SK-N-SH (cell line): Measurements from ENCODE around the gene RNMT.

Experiments
- CTCF ChIP-seq: fragments of 200-600 bp; sonication (generic); IDR thresholded peaks from 2 replicates; pipeline ENCODE4 v1.6.1; 2017; ENCODE audit warnings: antibody characterized with exemption, mild to moderate bottlenecking, moderate library complexity
- EP300 ChIP-seq, 2 experiments: IDR thresholded peaks; 2 replicates each; pipeline versions ENCODE4 v1.4.0 to v1.6.1; 2012; ENCODE audit warnings: borderline replicate concordance in 1 of 2, low read depth in 1 of 2, low read length in 1 of 2
- EZH2phosphoT487 ChIP-seq: fragments of 200-600 bp; sonication (generic); IDR thresholded peaks from 2 replicates; pipeline ENCODE4 v1.6.1; 2017; ENCODE audit warnings: low read depth, mixed run types, mild to moderate bottlenecking, antibody characterized with exemption, moderate library complexity, borderline replicate concordance
- FOXJ3 ChIP-seq: sonication (generic); formaldehyde crosslinking; IDR thresholded peaks from 2 replicates; pipeline ENCODE4 v1.5.1; 2020; ENCODE audit warnings: mild to moderate bottlenecking, missing genetic modification reagents
- GABPA ChIP-seq: IDR thresholded peaks from 2 replicates; pipeline ENCODE4 v1.4.0; 2012; ENCODE audit warnings: low read depth, mild to moderate bottlenecking
- IRF3 ChIP-seq: fragments of 150-350 bp; IDR thresholded peaks from 2 replicates; pipeline ENCODE4 v1.6.1; 2016; ENCODE audit warnings: mild to moderate bottlenecking, low read depth, low read length
- MAX ChIP-seq: IDR thresholded peaks from 2 replicates; pipeline ENCODE4 v1.4.0; 2012; ENCODE audit warnings: low read depth
- POLR2AphosphoS5 ChIP-seq: IDR thresholded peaks from 2 replicates; pipeline ENCODE4 v1.6.1; 2012; ENCODE audit warnings: low read depth, low read length
- REST ChIP-seq: IDR thresholded peaks from 2 replicates; pipeline ENCODE4 v1.6.1; 2012; ENCODE audit warnings: mild to moderate bottlenecking, low read depth, low read length, moderate library complexity
- TCF12 ChIP-seq: IDR thresholded peaks from 2 replicates; pipeline ENCODE4 v1.4.0; 2012
- TEAD4 ChIP-seq: IDR thresholded peaks from 2 replicates; pipeline ENCODE4 v1.4.0; 2012; ENCODE audit warnings: mild to moderate bottlenecking, borderline replicate concordance; ENCODE audit not compliant: insufficient read depth
- USF1 ChIP-seq: IDR thresholded peaks from 2 replicates; pipeline ENCODE4 v1.4.0; 2012; ENCODE audit warnings: low read depth, borderline replicate concordance
- YY1 ChIP-seq: IDR thresholded peaks from 2 replicates; pipeline ENCODE4 v1.4.0; 2012; ENCODE audit warnings: low read depth, mild to moderate bottlenecking

- TF ChIP-seq CTCF, result no peak
- TF ChIP-seq GABPA, result no peak
- TF ChIP-seq POLR2AphosphoS5, result no peak
- TF ChIP-seq FOXJ3 (CRISPR knock-in tag), result no peak
- TF ChIP-seq TCF12, result no peak
- no peak for TF ChIP-seq EZH2phosphoT487
- TF ChIP-seq USF1, result no peak
- no peak for TF ChIP-seq MAX
- TF ChIP-seq YY1, result no peak
- no peak for TF ChIP-seq TEAD4
- TF ChIP-seq REST, result no peak
- no peak for TF ChIP-seq EP300 (IDR thresholded peaks at IDR 0.05; ENCODE audit: borderline replicate concordance in 1 of 2, low read depth in 1 of 2, low read length in 1 of 2)
- no peak for TF ChIP-seq IRF3
Measured at GRCh38 chr18:13775058-13775457, 48.6 kb downstream of the RNMT start.
